ENCODE measurements around the gene SYNGR2.

GRCh38 chr17:78168242-78168902, at the start of gene SYNGR2:
- TF ChIP-seq CTCF (IDR thresholded peaks at IDR 0.05; ENCODE audit: borderline replicate concordance, extremely low read depth, low read length, poor library complexity, severe bottlenecking): no peak
- no peak for TF ChIP-seq EZH2 (IDR thresholded peaks at IDR 0.05; ENCODE audit: borderline replicate concordance, low read depth, low read length, severe bottlenecking)
